A549 (cell line): Measurements from ENCODE around the gene BGN. TPM values are rescaled to one million over a fixed set of nuclear protein-coding genes. Genes with fewer than 3 reads are reported as not detected.

Experiments
- ATAC-seq, 2 experiments: fragments of 200-7000 bp in 1 of 2; fragments of >200 bp in 1 of 2; cut with Nextera tagmentation in 1 of 2; cut with Tn5 transposase in 1 of 2; 3 replicates each; pipeline versions ENCODE4 v1.8.0 to v1.9.1; 2018 to 2020; ENCODE audit warnings: mild to moderate bottlenecking in 1 of 2, moderate library complexity in 1 of 2
- CTCF ChIA-PET: fragments of 300-600 bp; sonication (Branson Sonifier 250); formaldehyde crosslinking; extraction: SDS; loops from one replicate; lab custom pipeline; 2021; ENCODE audit warnings: antibody characterized with exemption, inconsistent platforms; lab: Yijun Ruan, JAX
- POLR2A ChIA-PET: fragments of 350-600 bp; formaldehyde crosslinking; extraction: SDS; loops from one replicate; lab custom pipeline; 2021; ENCODE audit warnings: antibody characterized with exemption, inconsistent platforms; lab: Yijun Ruan, JAX
- DNase-seq, 2 experiments: peaks; one replicate each; pipeline versions ENCODE4 v3.0.0 to v3.0.0-alpha.2; 2011 to 2016; ENCODE audit warnings: low read depth in 1 of 2, low spot score in 1 of 2
- FAIRE-seq: peaks from 2 replicates; lab custom pipeline; 2011; peaks lifted over from hg19 to GRCh38; lab: Jason Lieb, UNC
- H3K27ac ChIP-seq, 2 experiments: fragments of >200 bp; sonication (Bioruptor Twin); formaldehyde crosslinking; 3 replicates each; pipeline ENCODE4 v1.5.1; 2016 to 2017
- H3K4me1 ChIP-seq: fragments of >200 bp; sonication (Bioruptor Twin); formaldehyde crosslinking; 3 replicates; pipeline ENCODE4 v1.6.1; 2016
- H3K4me2 ChIP-seq: fragments of >200 bp; sonication (Bioruptor Twin); formaldehyde crosslinking; 3 replicates; pipeline ENCODE4 v1.6.1; 2016
- H3K4me3 ChIP-seq: fragments of >200 bp; sonication (Bioruptor Twin); formaldehyde crosslinking; 3 replicates; pipeline ENCODE4 v1.5.1; 2016
- H3K9me3 ChIP-seq: fragments of >200 bp; sonication (Bioruptor Twin); formaldehyde crosslinking; 3 replicates; pipeline ENCODE4 v1.6.1; 2016
- ATOH8 ChIP-seq: fragments of 250-450 bp; sonication (Bioruptor Pico); IDR thresholded peaks from 2 replicates; pipeline ENCODE4 v1.5.0; 2020; ENCODE audit warnings: low read depth, mild to moderate bottlenecking, moderate library complexity
- BCL3 ChIP-seq: fragments of >200 bp; sonication (Bioruptor Twin); formaldehyde crosslinking; IDR thresholded peaks from 3 replicates; pipeline ENCODE4 v1.6.1; 2016
- CBX2 ChIP-seq: fragments of 200-600 bp; sonication (generic); IDR thresholded peaks from 2 replicates; pipeline ENCODE4 v1.6.1; 2016; ENCODE audit warnings: low read depth, mild to moderate bottlenecking, borderline replicate concordance
- CBX8 ChIP-seq: fragments of 200-600 bp; sonication (generic); IDR thresholded peaks from 2 replicates; pipeline ENCODE4 v1.6.1; 2016
- CEBPB ChIP-seq, 2 experiments: fragments of >200 bp in 1 of 2; sonication (Bioruptor Twin) in 1 of 2; formaldehyde crosslinking in 1 of 2; IDR thresholded peaks; 2 replicates each; pipeline ENCODE4 v1.6.1; 2012 to 2016
- CHD2 ChIP-seq: fragments of 150-350 bp; IDR thresholded peaks from 2 replicates; pipeline ENCODE4 v1.6.1; 2014; ENCODE audit warnings: low read length; ENCODE audit not compliant: partially characterized antibody
- EHMT2 ChIP-seq: fragments of 200-600 bp; sonication (generic); IDR thresholded peaks from 2 replicates; pipeline ENCODE4 v1.6.1; 2016; ENCODE audit warnings: antibody characterized with exemption, low read depth, mild to moderate bottlenecking, moderate library complexity
- ESRRA ChIP-seq: fragments of 150-350 bp; IDR thresholded peaks from 2 replicates; pipeline ENCODE4 v1.6.1; 2014; ENCODE audit warnings: mild to moderate bottlenecking, low read length, borderline replicate concordance
- FOSB ChIP-seq: fragments of 250-450 bp; sonication (Bioruptor Pico); IDR thresholded peaks from 2 replicates; pipeline ENCODE4 v1.5.0; 2020; ENCODE audit warnings: mild to moderate bottlenecking, moderate library complexity
- HDAC2 ChIP-seq: fragments of 200-600 bp; sonication (generic); IDR thresholded peaks from 2 replicates; pipeline ENCODE4 v1.6.1; 2016
- HEYL ChIP-seq: fragments of 250-450 bp; sonication (Bioruptor Pico); IDR thresholded peaks from 2 replicates; pipeline ENCODE4 v1.8.0; 2021; ENCODE audit warnings: mild to moderate bottlenecking, moderate library complexity
- HMGXB4 ChIP-seq: fragments of 250-450 bp; sonication (Bioruptor Pico); IDR thresholded peaks from 2 replicates; pipeline ENCODE4 v1.5.0; 2021; ENCODE audit warnings: mild to moderate bottlenecking, moderate library complexity, borderline replicate concordance
- HOXB13 ChIP-seq: fragments of 250-450 bp; sonication (Bioruptor Pico); IDR thresholded peaks from 2 replicates; pipeline ENCODE4 v1.5.0; 2020; ENCODE audit warnings: low read depth, mild to moderate bottlenecking, moderate library complexity
- HOXB5 ChIP-seq: fragments of 250-450 bp; sonication (Bioruptor Pico); IDR thresholded peaks from 2 replicates; pipeline ENCODE4 v1.5.0; 2020; ENCODE audit warnings: mild to moderate bottlenecking, moderate library complexity
- JUN ChIP-seq, 2 experiments: fragments of >200 bp; sonication (Bioruptor Twin); formaldehyde crosslinking; IDR thresholded peaks; 2 replicates in 1 of 2; 3 replicates in 1 of 2; pipeline ENCODE4 v1.6.1; 2016 to 2017
- MAFK ChIP-seq: fragments of 450-650 bp; IDR thresholded peaks from 2 replicates; pipeline ENCODE4 v1.6.1; 2014; ENCODE audit not compliant: partially characterized antibody
- MYC ChIP-seq: IDR thresholded peaks from 2 replicates; pipeline ENCODE4 v1.6.1; 2012; ENCODE audit warnings: mild to moderate bottlenecking, inconsistent platforms, low read length, improper control_type of control experiment, borderline replicate concordance
- NPAS2 ChIP-seq: fragments of 250-450 bp; sonication (Bioruptor Pico); IDR thresholded peaks from 2 replicates; pipeline ENCODE4 v1.8.0; 2022; ENCODE audit warnings: mild to moderate bottlenecking, moderate library complexity, borderline replicate concordance
- NR3C1 ChIP-seq: fragments of >200 bp; sonication (Bioruptor Twin); formaldehyde crosslinking; IDR thresholded peaks from 3 replicates; pipeline ENCODE4 v1.6.1; 2017
- PBX3 ChIP-seq: IDR thresholded peaks from 2 replicates; pipeline ENCODE4 v1.6.1; 2012
- POLR2A ChIP-seq: IDR thresholded peaks from 2 replicates; pipeline ENCODE4 v1.6.1; 2012; ENCODE audit warnings: mild to moderate bottlenecking, low read length
- RAD21 ChIP-seq, 2 experiments: fragments of >200 bp in 1 of 2; sonication (Bioruptor Twin) in 1 of 2; formaldehyde crosslinking in 1 of 2; IDR thresholded peaks in 1 of 2; conservative IDR thresholded peaks in 1 of 2; 2 replicates in 1 of 2; 3 replicates in 1 of 2; pipeline ENCODE4 v1.6.1; 2012 to 2018; ENCODE audit warnings: inconsistent platforms in 1 of 2
- SREBF2 ChIP-seq: fragments of 450-650 bp; IDR thresholded peaks from 2 replicates; pipeline ENCODE4 v1.6.1; 2014; ENCODE audit warnings: mild to moderate bottlenecking, moderate library complexity
- TFCP2L1 ChIP-seq: fragments of 250-450 bp; sonication (Bioruptor Pico); IDR thresholded peaks from 2 replicates; pipeline ENCODE4 v1.5.0; 2021; ENCODE audit warnings: mild to moderate bottlenecking
- USF2 ChIP-seq: fragments of 450-650 bp; IDR thresholded peaks from 2 replicates; pipeline ENCODE4 v1.6.1; 2014; ENCODE audit warnings: antibody characterized with exemption
- ZFP36 ChIP-seq: fragments of 450-650 bp; IDR thresholded peaks from 2 replicates; pipeline ENCODE4 v1.6.1; 2014; ENCODE audit warnings: borderline replicate concordance; ENCODE audit not compliant: partially characterized antibody
- WGBS: methylation state at CpG from one replicate; pipeline ENCODE4 v1.1.6; 2017; ENCODE audit errors: missing lambda C conversion rate; 5-methylcytosine and 5-hydroxymethylcytosine counted together
- polyA plus RNA-seq, 4 experiments: library from polyadenylated mRNA; depleted of rRNA in 3 of 4; stranded (reverse); fragments of >200 nt; fragmentation: RNase III in 1 of 4; extraction: RNeasy Plus Mini Kit Qiagen cat#74134 plus additional on column Dnase treatment in 1 of 4; gene quantifications; 2 replicates in 3 of 4; 3 replicates in 1 of 4; pipeline ENCODE4 v1.2.3, GENCODE V29; 2011 to 2017

The BGN gene
- polyA plus RNA-seq, 2 of the 4 experiments (the other 2 are of a cell fraction) = 0.04 TPM; not detected in 1

GRCh38 chrX:153513265-153513664 is 18.5 kb downstream of the BGN start:
- no peak overlapping the region for H3K4me2 ChIP-seq
- no peak overlapping the region for H3K4me3 ChIP-seq
- H3K4me1 ChIP-seq = no peaks in the 10 kb centered on the region
- ChIA-PET POLR2A (no interaction called here), CTCF (no interaction called here)
- no peaks in the 10 kb centered on the region for H3K9me3 ChIP-seq
- TF ChIP-seq NR3C1 = no peak
- no peak for TF ChIP-seq CBX2
- no peak for TF ChIP-seq FOSB (CRISPR knock-in tag)
- TF ChIP-seq JUN (IDR thresholded peaks at IDR 0.05) = no peak
- no peak for TF ChIP-seq ESRRA
- no peak for TF ChIP-seq RAD21 (conservative IDR thresholded peaks at IDR 0.05 in 1 of 2, IDR thresholded peaks at IDR 0.05 in 1 of 2)
- no peak for TF ChIP-seq HEYL (CRISPR knock-in tag)
- no peak for TF ChIP-seq HMGXB4
- TF ChIP-seq, all 56 proteins: peak for 0
- no peak overlapping the region for H3K27ac ChIP-seq
- FAIRE-seq (no peak), DNase-seq (no peak), ATAC-seq (no peak)
- WGBS = 45% methylated on average over 4 of the region's 5 CpGs

GRCh38 chrX:153514259-153514658 is 19.5 kb downstream of the BGN start:
- no peak overlapping the region for H3K27ac ChIP-seq
- FAIRE-seq = no peak
- no peaks in the 10 kb centered on the region for H3K4me1 ChIP-seq
- ATAC-seq = no peak
- H3K4me2 ChIP-seq = no peak overlapping the region
- TF ChIP-seq MAFK (no peak), PBX3 (no peak), POLR2A (no peak), MYC (no peak), HOXB13 (CRISPR knock-in tag) (no peak), ZFP36 (no peak), USF2 (no peak), ATOH8 (CRISPR knock-in tag) (no peak), CEBPB (IDR thresholded peaks at IDR 0.05) (no peak), HEYL (CRISPR knock-in tag) (no peak), HOXB5 (CRISPR knock-in tag) (no peak), EHMT2 (no peak), HDAC2 (no peak), CBX8 (no peak), TFCP2L1 (CRISPR knock-in tag) (no peak), BCL3 (no peak), SREBF2 (no peak), NPAS2 (no peak), NR3C1 (no peak), CHD2 (no peak)
- 83% methylated on average over 9 of the region's 9 CpGs for WGBS
- H3K4me3 ChIP-seq = no peak overlapping the region
- no peak for DNase-seq
- CTCF ChIA-PET = interaction anchor here (2.3 to 2.4 kb wide), 2 partner anchors 25 to 43 kb away, joined by 8 to 13 read pairs; partner anchors contain the start of gene HAUS7
- no peaks in the 10 kb centered on the region for H3K9me3 ChIP-seq
- POLR2A ChIA-PET = no interaction called here
